A673 (cell line): ENCODE data around the gene SORBS2.

Source experiments
- CTCF ChIP-seq: fragments of 300-800, 200-600 bp; sonication (generic); conservative IDR thresholded peaks from 2 replicates; pipeline ENCODE4 v1.5.1; 2017; ENCODE audit warnings: low read depth, mild to moderate bottlenecking, antibody characterized with exemption, low read length, moderate library complexity, mixed read lengths
- EZH2 ChIP-seq: fragments of 200-600 bp; sonication (generic); IDR thresholded peaks from 2 replicates; pipeline ENCODE4 v1.6.1; 2017; ENCODE audit warnings: borderline replicate concordance, low read depth, mild to moderate bottlenecking, mixed read lengths, antibody characterized with exemption, low read length; ENCODE audit not compliant: poor library complexity, severe bottlenecking

GRCh38 chr4:185585211-185585610 lies 226.8 kb downstream of the SORBS2 start:
- TF ChIP-seq CTCF (no peak), EZH2 (no peak)
